GM18517 (cell line): ENCODE data around the gene WDFY1.

Source experiments
- ATAC-seq: cut with Tn5 transposase; IDR thresholded peaks from one replicate; pipeline ENCODE4 v1.9.1; 2021; ENCODE audit warnings: mild to moderate bottlenecking, moderate library complexity; ENCODE audit not compliant: unreplicated experiment

WDFY1 gene

DNA sequence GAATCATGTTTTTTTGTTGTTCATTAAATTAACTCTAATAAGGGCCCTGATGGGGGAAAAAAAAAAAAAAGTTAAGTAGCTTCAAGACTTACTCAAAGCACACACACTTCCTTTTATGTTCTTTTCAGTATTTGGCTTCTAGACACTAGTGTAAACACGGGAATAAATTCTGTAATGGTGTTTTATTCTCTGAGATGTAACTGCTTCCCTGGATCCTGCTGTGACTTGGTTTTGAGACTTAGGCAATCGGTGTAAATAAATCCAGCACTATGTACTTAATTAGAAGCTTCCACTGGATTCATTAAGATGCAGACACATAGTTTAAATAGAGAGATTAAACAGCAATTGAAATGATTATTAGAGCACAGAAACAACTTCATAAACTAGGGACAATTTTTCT is 81.6 kb downstream of the WDFY1 start:
- no peak for ATAC-seq

DNA sequence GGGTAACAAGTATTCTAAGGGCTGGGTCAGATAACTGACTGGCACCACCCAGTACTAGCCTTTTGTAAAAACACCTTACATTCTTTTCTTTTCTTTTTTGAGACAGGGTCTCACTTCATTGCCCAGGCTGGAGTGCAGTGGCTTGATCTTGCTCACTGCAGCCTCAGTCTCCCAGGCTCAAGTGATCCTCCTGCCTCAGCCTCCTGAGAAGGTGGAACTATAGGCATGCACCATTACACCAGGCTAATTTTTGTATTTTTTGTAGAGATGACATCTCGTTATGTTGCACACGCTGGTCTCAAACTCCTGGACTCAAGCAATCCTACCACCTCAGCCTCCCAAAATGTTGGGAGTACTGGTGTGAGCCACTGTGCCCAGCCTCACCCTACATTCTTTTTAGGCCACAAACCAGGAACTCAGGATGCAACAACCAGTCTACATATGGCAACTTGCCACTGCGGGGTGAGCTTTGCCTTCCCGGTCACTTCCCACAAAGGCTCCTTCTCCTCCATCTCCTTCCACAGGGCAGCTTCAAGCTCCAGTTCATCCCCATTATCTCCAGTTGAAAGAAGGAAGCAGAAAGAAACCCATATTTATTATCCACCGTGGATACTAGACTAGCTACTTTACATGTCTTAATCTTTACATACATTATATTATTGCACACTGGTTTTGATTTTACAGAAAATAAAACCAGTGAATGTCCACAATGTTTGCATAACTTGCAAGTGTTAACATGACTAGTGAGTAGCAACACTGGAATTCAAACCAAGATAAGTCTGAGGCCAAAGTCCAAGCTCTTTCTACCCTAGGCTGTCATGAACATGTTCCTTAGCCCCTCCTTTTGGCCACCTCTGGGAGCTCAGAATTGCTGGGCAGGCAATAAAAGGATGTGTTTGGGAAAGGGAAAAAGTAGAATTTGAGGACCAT is 84.1 kb downstream of the WDFY1 start:
- no peak for ATAC-seq

DNA sequence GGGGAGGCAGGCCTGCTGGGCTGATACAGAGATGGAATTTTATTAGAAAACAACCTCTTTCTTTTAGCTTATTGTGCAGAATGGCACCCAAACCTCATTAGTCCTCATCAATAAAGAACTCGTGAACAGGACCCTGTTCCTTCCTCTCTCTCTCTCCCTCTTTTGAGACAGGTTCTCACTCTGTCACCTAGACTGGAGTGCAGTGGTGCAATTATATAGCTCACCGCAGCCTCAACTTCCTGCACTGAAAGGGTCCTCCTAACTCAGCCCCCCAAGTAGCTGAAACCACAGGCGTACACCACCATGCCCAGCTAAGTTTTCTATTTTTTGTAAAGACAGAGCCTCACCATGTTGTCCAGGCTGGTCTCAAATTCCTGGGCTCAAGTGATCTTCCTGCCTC is 86.1 kb downstream of the WDFY1 start:
- ATAC-seq: no peak

DNA sequence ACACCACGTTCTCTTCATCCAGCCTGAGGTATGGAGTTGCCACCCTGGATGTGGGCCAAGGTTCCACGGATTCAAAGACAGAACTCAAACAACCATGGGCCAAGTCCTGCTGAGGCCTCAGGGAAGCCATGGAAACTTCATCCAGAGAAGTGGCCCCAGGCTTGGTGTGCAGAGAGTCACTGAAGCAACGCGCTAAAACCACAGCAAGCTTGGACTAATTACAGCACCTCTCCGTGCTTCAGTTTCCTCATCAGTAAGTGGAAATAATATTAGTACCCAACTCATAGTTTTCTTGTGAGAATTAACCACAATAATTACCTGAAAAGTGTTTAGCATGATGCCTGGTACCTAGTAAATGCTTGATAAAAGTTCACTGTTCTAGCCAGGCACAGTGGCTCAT is 88.6 kb downstream of the WDFY1 start:
- ATAC-seq: no peak

DNA sequence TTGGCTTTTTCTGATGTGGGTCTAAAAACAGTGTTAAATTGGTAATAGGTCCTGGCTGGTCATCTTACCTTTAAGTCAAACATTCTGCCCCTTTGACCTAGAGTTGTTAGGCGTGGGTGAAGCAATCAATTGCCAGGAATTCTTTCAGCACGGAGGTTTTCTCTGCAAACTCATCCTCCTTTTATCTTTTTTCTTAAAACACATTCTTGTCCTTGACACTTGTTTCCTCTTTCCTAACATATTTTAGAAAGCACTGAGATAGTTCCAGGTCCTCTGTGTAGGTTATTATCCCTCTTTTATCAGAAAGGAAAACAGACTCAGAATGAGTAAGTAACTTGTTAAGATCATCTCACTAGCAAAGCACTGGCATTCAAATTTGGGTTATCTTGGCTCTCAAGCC is 89.1 kb downstream of the WDFY1 start:
- no peak for ATAC-seq

DNA sequence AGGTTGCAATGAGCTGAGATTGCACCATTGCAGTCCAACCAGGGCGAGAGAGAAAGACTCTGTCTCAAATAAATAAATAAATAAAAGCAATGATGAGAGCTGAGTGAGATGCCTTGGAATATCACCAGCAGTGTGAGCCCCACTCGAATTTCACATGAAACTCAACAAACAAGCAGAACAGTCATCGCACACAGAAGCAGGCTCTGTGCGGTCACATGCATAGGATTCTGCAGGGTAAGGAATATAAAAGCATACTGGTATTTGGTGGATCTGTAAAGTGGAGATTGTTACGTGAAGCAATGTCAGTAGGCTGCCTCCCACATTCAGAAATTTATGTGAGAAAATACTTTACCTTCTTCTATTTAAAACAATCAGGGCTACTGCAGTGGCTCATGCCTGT is 89.7 kb downstream of the WDFY1 start:
- no peak for ATAC-seq

DNA sequence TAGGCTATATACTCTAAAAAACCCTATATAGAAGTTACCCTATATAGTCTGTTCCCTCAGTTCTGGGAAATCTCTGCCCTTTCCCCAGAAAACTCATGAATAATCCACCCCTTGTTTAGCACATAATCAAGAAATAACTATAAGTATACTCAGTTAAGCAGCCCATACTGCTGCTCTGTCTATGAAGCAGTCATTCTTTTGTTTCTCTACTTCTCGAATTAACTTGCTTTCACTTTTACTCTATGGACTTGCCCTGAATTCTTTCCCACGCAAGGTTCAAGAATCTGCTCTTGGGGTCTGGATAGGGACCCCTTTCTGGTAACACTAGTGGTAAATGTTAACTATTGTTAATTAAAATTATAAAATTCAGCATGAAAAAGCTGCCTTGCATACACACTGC is 90.4 kb downstream of the WDFY1 start:
- peak; percentile 66 for ATAC-seq

DNA sequence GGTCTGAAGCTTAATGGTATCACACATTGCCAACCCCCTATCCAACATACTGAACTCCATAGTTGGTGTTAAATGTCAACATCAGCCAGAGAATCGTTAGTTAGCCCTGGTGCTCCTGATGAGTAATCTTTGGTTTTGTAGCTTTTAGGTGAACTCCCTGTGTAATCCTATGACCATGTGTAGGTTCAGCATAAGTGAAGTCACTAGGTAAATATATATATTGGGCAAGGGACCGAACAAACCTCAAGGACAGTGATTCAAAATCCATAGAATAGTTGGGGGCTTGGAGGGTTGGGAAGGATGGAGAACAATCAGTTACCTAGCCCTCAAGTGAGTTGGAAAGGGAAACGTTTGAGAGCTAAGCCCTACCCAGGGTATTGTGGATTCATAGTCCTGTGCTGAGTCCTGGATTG is 91.7 kb downstream of the WDFY1 start:
- no peak for ATAC-seq

DNA sequence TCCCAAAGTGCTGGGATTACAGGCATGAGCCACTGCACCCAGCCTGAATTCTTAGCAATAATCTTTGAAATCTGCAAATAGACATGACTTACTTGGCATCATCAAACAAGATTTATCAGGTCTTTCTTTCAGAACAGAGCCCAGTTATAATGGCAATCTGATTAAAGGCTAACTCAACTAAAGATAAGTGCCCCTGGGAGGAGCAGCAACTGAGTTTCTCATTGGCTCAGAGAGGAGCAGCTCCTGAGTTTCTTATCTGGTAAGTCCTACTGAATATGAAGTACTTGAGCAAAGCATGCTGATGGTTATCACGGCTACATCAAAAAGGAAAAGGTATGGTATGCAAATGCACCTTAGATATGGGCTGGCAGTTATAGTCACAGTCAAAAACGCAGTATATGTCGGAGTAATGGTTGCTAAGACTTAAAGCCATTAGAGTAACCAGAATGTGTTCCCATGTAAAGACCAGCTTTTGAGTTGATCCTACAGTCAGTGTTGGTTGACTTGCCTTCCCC is 92.8 kb downstream of the WDFY1 start:
- ATAC-seq: no peak

DNA sequence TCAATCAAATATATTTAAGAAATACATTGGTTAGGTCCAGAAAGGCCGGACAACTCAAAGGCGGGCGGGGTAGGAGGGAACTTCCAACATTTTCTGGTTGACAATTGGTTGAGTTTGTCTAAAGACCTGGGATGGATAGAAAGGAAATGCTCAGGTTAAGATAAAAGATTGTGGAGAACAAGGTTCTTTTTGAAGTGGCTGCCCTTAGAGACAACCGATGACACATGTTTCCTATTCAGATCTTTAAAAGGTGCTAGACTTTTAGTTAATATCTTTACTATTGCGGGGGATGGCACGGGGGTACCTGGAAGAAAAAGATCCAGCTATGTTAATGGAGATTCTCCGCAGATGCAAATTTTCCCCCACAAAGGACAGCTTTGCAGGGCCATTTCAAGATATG is 97.7 kb downstream of the WDFY1 start:
- ATAC-seq: no peak

DNA sequence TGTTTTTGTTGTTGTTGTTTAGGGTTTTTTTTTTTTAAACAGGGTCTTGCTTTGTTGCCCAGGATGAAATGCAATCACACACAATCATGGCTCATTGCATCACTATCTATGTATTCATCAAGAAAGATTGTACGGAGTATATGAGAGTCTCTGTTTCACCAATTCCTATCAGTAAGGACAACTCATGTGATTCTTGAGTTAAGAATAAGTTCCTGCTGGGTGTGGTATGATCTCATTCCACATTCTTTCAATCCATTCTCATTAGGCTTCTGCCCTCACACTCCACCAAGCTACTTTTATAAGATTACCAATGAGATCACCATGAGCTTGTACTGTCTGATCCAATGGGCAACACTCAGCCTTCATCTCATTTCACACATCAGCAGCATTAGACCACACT is 98.6 kb downstream of the WDFY1 start:
- no peak for ATAC-seq

DNA sequence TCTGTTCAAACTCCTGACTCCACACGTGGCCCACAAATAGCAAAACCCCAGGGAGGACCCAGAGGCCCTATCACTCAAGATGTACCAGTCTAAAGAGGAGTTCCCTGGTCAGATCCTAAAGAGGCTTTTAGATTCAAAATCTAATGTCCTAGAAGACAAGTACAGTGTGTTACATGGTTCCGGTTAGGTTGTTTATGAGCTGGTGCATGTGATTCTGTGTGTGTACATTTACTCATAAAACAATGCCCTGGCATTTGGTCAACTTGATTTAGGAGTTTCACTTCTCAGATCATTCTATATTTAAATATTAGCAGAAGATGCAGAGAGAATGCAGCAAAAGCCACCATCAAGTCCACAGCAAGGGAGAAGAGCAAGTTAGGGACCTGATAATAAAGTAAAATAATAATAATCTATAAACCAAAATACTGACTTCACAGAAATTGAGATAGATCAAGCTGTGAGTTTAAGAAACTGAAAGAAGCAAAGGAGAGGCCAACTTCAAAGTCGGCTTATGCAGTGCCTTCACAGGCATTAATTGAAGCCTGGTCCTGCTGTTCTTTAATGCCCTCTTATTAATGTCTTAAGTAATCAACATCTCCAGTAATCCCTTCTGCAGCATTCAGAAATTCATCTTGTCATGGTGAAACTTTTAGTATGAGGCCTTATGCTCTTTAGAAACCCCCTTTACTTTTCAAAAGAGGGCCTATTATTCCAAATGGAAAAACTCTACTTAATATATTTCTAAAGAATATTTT is 103.5 kb downstream of the WDFY1 start:
- ATAC-seq: peak; percentile 51

DNA sequence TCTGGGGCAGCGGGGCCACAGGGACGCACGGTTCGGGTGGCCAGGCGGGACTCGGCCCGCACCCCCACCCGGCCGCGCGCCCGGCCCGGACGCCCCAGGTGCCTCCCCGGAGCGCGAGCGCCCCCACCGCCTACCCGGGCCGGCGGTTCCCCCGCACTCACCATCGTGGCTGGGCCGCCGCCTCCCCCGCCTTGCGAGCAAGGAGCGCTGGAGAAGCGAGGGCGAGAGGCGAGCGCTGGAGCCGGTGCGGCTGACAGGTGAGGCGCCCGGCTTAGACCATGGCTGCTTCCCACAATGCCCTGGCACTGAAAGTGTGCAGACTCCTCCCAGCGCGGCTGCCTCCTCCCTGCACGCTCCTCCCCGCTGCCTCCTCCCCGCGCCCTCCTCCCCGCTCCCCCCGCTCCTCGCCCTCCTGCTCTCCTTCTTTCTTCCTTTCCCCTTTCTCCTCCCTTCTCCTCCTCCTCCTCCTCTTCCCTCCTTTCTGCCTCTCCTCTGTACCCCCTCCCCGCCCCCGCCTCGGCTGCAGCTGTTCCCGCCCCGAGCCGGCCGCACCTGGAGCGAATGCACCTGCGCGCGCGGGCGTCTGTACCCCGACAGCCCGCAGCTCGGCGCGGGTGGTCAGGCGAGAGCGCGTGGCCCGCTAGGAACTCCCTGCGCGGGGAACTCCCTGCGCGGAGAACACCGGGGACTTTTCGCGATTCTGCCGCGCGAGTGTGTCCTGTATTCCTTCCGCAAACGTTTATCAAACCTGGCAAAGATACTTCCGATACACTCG is 107.7 kb downstream of the WDFY1 start, which contains the start of gene AP1S3:
Gene AP1S3 (minus strand): TSS at position 296 of the 775 bp plus-strand sequence. CDS start 132 bp downstream, at position 164.
- ATAC-seq: peak; percentile 50

DNA sequence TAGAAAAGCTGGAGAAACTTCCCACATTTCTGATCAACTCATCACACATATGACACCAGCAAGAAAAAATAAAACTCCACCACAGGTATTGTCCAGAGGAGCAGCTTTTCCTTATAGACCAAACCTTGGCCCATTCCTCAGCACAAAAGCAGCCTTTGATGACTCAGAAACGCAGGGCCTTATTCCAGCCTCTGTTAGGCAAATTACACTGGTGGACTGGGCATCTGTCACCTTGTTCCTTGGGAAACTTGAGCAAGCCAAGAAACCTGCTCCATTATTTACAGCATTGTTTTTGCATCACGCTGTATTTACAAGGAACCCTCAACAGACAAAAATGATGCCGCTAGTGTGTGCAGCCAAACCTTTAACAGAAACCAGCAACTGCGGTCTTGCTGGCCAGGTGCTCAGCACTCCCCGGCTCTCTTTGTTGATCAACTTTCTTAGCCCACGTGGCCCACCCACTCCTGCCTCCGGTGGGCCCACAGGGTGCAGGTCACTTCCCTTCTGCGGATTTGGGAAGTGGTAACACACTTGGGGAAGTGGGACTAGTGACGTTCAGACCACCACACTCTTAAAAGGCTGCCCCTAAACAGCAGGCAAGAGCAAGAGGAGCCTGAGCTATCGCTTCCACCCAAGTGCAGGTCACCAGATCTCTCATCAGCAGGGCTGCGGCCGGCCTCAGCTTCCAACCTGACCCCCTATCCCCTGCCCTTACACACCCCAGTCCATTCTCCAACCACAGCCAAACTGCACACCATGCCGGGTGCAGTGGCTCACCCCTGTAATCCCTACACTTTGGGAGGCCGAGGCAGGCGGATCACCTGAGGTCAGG is 109.2 kb downstream of the WDFY1 start:
- ATAC-seq: peak; percentile 68

DNA sequence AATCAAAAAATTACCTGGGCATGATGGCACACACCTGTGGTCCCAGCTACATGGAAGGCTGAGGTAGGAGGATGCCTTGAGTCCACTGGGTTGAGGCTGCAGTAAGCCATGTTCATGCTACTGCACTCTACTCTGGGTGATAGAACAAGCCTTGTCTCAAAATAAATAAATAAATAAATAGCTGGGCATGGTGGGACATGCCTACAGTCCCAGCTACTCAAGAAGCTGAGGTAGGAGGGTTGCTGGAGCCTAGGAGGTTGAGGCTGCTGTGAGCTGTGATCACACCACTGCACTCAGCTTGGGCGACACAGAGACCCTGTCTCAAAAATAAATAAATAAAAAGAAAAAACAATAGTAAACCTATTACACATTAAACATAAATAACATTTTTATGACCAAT is 110.7 kb downstream of the WDFY1 start:
- no peak for ATAC-seq

DNA sequence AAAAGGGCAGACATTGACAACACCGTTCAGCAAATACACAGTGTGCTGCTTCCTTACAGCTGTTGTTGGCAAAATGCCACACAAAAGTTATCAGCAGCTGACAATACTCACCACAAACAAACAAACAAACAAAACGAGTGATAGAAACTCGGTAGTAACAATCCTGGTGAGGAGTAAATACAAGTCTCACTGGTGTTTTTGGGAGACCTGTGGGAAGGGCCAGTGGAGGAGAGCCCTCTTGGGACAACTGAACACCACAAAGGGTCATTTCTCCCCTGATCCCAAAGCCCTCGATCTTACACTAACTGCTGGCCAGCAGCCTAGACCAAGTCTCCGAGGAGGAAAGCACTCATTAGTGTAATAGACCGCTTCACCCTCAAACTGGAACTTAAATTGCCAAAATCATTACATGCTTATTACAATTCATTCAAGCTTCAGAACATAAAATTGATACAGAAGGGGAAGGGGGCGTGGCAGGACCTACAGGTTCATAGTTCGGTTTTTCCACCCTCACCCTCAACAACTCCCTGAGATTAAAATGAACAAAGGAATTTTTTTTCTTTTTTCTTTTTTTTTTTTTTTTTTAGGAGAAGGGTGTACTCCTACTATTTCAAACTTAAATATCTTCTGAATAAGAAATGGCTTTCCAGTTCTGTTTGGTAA is 112.8 kb downstream of the WDFY1 start:
- ATAC-seq: no peak

DNA sequence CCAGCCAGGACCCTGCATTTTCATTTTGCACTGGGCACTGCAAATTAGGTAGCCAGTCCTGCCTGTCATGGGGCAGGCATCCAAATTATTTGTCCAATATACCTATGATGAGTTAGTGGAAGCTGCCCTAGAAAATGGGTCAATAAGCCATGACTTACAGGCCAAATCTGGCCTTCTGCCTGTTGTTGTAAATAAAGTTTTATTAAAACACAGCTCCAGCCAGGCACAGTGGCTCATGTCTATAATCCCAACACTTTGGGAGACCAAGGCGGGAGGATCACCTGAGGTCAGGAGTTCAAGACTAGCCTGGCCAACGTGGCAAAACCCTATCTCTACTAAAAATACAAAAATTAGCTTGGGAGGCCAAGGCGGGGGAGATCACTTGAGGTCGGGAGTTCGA is 116.0 kb downstream of the WDFY1 start:
- no peak for ATAC-seq

DNA sequence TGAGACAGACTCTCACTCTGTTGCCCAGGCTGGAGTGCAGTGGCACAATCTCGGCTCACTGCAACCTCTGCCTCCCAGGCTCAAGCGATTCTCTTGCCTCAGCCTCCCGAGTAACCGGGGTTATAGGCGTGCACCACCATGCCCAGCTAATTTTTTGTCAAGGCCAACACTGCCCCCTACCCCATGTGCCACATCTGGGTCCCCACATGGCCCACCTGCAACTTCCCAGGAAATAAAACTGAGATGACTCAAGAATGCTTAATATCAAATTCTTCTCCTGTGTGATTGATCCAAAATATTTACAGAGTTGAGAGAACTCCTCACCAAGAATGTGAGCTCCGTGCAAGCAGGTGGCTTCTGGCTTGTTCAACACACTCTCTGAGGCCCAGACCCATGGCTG is 116.8 kb downstream of the WDFY1 start:
- ATAC-seq: no peak

DNA sequence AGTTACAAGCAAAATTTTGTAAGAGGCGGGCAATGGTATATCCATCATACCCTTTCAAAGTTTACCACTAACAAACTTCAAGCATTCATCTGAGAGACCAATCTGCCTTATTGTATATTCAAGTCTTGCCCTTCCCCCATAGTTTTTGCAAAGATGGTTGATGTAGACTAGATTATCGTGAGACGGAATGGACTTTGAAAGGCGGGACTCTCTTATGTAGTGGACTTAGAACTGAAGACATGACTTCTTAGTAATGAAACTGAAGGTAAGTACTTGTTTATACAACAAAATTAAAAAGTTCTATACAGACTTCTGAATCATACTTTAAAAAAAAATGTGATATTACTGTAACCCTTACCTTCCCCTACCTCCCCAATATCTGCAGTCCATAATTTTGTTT is 118.1 kb downstream of the WDFY1 start:
- ATAC-seq: no peak
